Hepatocyte (in vitro differentiated cells): ENCODE measurements around the gene KCNB1. TPM values are rescaled to one million over a fixed set of nuclear protein-coding genes. Genes with fewer than 3 reads are reported as not detected.
A peak's percentile ranks its signal among the peaks of the same experiment; 100 is the strongest.

Source experiments
- DNase-seq: peaks from one replicate; pipeline ENCODE4 v3.0.0-alpha.2; 2016; ENCODE audit warnings: low spot score
- H2AFZ ChIP-seq: fragments of 200-600 bp; sonication (generic); 2 replicates; pipeline ENCODE4 v1.6.0; 2016; ENCODE audit warnings: antibody characterized with exemption, mild to moderate bottlenecking
- H3K27ac ChIP-seq: fragments of 200-600 bp; sonication (generic); 2 replicates; pipeline ENCODE4 v1.5.1; 2016; ENCODE audit warnings: mild to moderate bottlenecking
- H3K27me3 ChIP-seq: fragments of 200-600 bp; sonication (generic); 2 replicates; pipeline ENCODE4 v1.6.1; 2016
- H3K36me3 ChIP-seq: fragments of 200-600 bp; sonication (generic); replicated peaks from 2 replicates; pipeline ENCODE4 v1.5.1; 2016; ENCODE audit warnings: low read depth; ENCODE audit not compliant: insufficient read depth
- H3K4me1 ChIP-seq: fragments of 200-600 bp; sonication (generic); 2 replicates; pipeline ENCODE4 v1.5.1; 2016; ENCODE audit warnings: mild to moderate bottlenecking, moderate library complexity; ENCODE audit not compliant: insufficient read depth
- H3K4me2 ChIP-seq: fragments of 200-600 bp; sonication (generic); 2 replicates; pipeline ENCODE4 v1.6.0; 2016
- H3K4me3 ChIP-seq: fragments of 200-600 bp; sonication (generic); 2 replicates; pipeline ENCODE4 v1.5.1; 2016; ENCODE audit warnings: mild to moderate bottlenecking
- H3K79me2 ChIP-seq: fragments of 200-600 bp; sonication (generic); 2 replicates; pipeline ENCODE4 v1.6.0; 2017; ENCODE audit warnings: mild to moderate bottlenecking
- H3K9me2 ChIP-seq: fragments of 200-600 bp; sonication (generic); replicated peaks from 2 replicates; pipeline ENCODE4 v1.6.0; 2017; ENCODE audit warnings: mild to moderate bottlenecking; ENCODE audit not compliant: insufficient read depth
- H3K9me3 ChIP-seq: fragments of 200-600 bp; sonication (generic); 2 replicates; pipeline ENCODE4 v1.5.1; 2016; ENCODE audit warnings: low read depth, mild to moderate bottlenecking
- H4K20me1 ChIP-seq: fragments of 200-600 bp; sonication (generic); 2 replicates; pipeline ENCODE4 v1.6.0; 2016; ENCODE audit warnings: mild to moderate bottlenecking; ENCODE audit not compliant: insufficient read depth, poor library complexity, severe bottlenecking
- EZH2 ChIP-seq: fragments of 200-600 bp; sonication (generic); IDR thresholded peaks from 2 replicates; pipeline ENCODE4 v1.6.1; 2016; ENCODE audit warnings: antibody characterized with exemption, mild to moderate bottlenecking, borderline replicate concordance
- EZH2phosphoT487 ChIP-seq: fragments of 200-600 bp; sonication (generic); IDR thresholded peaks from one replicate; pipeline ENCODE4 v1.6.1; 2018; ENCODE audit warnings: antibody characterized with exemption, mild to moderate bottlenecking, low read depth, moderate library complexity; ENCODE audit not compliant: unreplicated experiment, severe bottlenecking
- WGBS: methylation state at CpG from one replicate; pipeline ENCODE4 v1.1.6; 2016; ENCODE audit warnings: low lambda C conversion rate; ENCODE audit errors: missing lambda C conversion rate; 5-methylcytosine and 5-hydroxymethylcytosine counted together
- polyA plus RNA-seq: library from polyadenylated mRNA; unstranded; fragments of >200 nt; fragmentation: Nextera tagmentation; extraction: Ambion mirVana; gene quantifications from 2 replicates; pipeline ENCODE4 v1.2.1, GENCODE V29; 2016
- total RNA-seq: library from RNA; depleted of rRNA; stranded (reverse); fragments of >200 nt; gene quantifications from 2 replicates; pipeline ENCODE4 v1.2.3, GENCODE V29; 2014
- TF ChIP-seq, protein P1 (sequence below): fragments of 200-600 bp; sonication (generic); IDR thresholded peaks from 2 replicates; pipeline ENCODE4 v1.5.1; 2016; ENCODE audit warnings: antibody characterized with exemption, mild to moderate bottlenecking; ENCODE audit not compliant: poor library complexity

The KCNB1 gene
- total and polyA plus RNA-seq, 2 experiments from 2014 or later: 0.37 to 1.5 TPM

DNA sequence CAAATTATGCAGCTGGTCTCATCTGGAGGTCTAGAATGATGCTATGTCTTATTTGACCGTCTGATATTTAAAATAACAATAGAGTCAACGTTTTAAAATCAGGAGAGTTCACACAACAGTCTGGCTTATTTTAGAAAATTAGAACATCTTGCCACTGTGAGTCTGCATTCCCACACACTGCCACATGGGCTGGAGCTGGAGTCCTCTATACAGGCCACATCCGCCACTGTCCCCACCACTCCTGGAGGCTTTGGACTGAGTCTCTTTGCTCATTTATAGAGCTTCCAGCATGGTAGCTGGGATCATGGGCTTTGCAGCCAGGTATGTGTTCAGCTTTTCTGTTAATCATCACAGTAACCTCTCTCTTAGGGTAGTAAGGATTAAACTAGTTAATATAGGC lies 135.8 kb downstream of the KCNB1 start:
- H2AFZ ChIP-seq: no peak overlapping the region
- WGBS: 85% methylated on average over 3 of the region's 3 CpGs

DNA sequence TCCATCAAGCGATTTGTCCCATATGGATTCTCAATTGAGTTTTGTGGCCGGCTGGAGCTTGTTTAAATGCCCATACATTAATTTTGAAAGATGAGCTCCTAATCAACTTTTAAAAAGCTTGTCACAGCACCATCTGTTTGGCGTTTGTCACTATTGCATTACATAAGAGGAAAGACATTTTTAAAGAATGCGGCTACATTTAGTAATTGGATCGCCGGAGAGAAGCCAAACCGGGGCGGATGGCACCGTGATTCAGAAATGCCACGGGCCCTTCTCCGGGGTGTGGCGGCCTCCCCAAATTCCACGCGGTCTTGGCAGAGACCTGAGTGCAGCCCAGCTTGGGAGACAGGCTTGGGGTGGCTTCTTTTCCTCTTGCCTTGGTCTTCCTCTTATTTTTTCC lies 136.9 kb downstream of the KCNB1 start:
- Histone ChIP-seq H4K20me1 (no peaks in the 10 kb centered on the region), H3K9me3 (no peaks in the 10 kb centered on the region), H2AFZ (no peak overlapping the region), H3K27me3 (no peaks in the 10 kb centered on the region), H3K9me2 (no peaks in the 10 kb centered on the region), H3K79me2 (no peaks in the 10 kb centered on the region), H3K4me2 (no peak overlapping the region), H3K4me1 (no peaks in the 10 kb centered on the region), H3K36me3 (no peaks in the 10 kb centered on the region), H3K4me3 (no peak overlapping the region), H3K27ac (no peak overlapping the region)
- no peak for DNase-seq
- TF ChIP-seq EZH2phosphoT487: no peak
- no peak for TF ChIP-seq EZH2
- TF ChIP-seq, protein P1, sequence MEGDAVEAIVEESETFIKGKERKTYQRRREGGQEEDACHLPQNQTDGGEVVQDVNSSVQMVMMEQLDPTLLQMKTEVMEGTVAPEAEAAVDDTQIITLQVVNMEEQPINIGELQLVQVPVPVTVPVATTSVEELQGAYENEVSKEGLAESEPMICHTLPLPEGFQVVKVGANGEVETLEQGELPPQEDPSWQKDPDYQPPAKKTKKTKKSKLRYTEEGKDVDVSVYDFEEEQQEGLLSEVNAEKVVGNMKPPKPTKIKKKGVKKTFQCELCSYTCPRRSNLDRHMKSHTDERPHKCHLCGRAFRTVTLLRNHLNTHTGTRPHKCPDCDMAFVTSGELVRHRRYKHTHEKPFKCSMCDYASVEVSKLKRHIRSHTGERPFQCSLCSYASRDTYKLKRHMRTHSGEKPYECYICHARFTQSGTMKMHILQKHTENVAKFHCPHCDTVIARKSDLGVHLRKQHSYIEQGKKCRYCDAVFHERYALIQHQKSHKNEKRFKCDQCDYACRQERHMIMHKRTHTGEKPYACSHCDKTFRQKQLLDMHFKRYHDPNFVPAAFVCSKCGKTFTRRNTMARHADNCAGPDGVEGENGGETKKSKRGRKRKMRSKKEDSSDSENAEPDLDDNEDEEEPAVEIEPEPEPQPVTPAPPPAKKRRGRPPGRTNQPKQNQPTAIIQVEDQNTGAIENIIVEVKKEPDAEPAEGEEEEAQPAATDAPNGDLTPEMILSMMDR: no peak
- WGBS: 76% methylated on average over 14 of the region's 14 CpGs

More for the DNA sequence above, 135.8 kb downstream of the KCNB1 start:
- Histone ChIP-seq H3K27ac (no peak overlapping the region), H4K20me1 (no peaks in the 10 kb centered on the region), H3K4me2 (no peak overlapping the region), H3K4me1 (no peaks in the 10 kb centered on the region), H3K27me3 (no peaks in the 10 kb centered on the region), H3K4me3 (no peak overlapping the region), H3K79me2 (no peaks in the 10 kb centered on the region), H3K36me3 (no peaks in the 10 kb centered on the region), H3K9me3 (no peaks in the 10 kb centered on the region), H3K9me2 (no peaks in the 10 kb centered on the region)
- TF ChIP-seq, protein P1: no peak
- TF ChIP-seq EZH2 (no peak), EZH2phosphoT487 (no peak)
- no peak for DNase-seq

GRCh38 chr20:49344975-49345374 lies 137.5 kb downstream of the KCNB1 start:
- Histone ChIP-seq H3K9me3 (no peaks in the 10 kb centered on the region), H3K9me2 (no peaks in the 10 kb centered on the region), H3K4me1 (no peaks in the 10 kb centered on the region), H3K79me2 (no peaks in the 10 kb centered on the region), H3K4me3 (no peak overlapping the region), H3K27ac (no peak overlapping the region), H2AFZ (no peak overlapping the region), H3K36me3 (no peaks in the 10 kb centered on the region), H3K4me2 (no peak overlapping the region), H3K27me3 (no peaks in the 10 kb centered on the region), H4K20me1 (no peaks in the 10 kb centered on the region)
- TF ChIP-seq EZH2 (no peak), EZH2phosphoT487 (no peak)
- WGBS: 39% methylated on average over 9 of the region's 9 CpGs
- peak; percentile 79 for DNase-seq

DNA sequence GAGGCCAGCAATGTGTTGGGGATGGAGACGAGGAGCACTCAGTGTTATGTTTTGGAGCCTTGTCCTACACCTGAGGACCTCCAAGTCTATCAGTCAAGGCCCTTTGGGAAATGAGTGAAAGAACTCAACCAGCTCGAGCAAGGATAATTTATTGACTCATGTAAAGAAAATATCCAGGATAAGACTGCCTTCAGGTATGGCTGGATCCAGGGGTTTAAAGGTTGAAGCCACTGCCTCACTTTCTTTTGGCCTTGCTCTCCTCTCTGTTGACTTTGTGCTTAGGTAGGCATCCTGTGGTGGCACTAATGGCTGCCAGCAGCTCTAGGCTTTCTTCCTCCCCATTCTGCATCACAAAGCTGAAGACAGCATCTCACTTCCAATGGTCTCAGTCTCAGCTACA lies 138.3 kb downstream of the KCNB1 start:
- H4K20me1 ChIP-seq: no peaks in the 10 kb centered on the region
- 92% methylated on average over 2 of the region's 2 CpGs for WGBS
- no peaks in the 10 kb centered on the region for H3K9me2 ChIP-seq
- no peaks in the 10 kb centered on the region for H3K4me1 ChIP-seq
- H3K9me3 ChIP-seq: no peaks in the 10 kb centered on the region
- H3K4me3 ChIP-seq: no peak overlapping the region
- H3K79me2 ChIP-seq: no peaks in the 10 kb centered on the region
- H2AFZ ChIP-seq: no peak overlapping the region
- H3K27me3 ChIP-seq: no peaks in the 10 kb centered on the region
- TF ChIP-seq EZH2phosphoT487: no peak
- no peak for TF ChIP-seq EZH2
- TF ChIP-seq, protein P1: no peak
- no peak overlapping the region for H3K27ac ChIP-seq
- no peaks in the 10 kb centered on the region for H3K36me3 ChIP-seq
- no peak for DNase-seq
- no peak overlapping the region for H3K4me2 ChIP-seq
